ENCODE measurements around the gene TRPM8.

- TF ChIP-seq, protein P1, sequence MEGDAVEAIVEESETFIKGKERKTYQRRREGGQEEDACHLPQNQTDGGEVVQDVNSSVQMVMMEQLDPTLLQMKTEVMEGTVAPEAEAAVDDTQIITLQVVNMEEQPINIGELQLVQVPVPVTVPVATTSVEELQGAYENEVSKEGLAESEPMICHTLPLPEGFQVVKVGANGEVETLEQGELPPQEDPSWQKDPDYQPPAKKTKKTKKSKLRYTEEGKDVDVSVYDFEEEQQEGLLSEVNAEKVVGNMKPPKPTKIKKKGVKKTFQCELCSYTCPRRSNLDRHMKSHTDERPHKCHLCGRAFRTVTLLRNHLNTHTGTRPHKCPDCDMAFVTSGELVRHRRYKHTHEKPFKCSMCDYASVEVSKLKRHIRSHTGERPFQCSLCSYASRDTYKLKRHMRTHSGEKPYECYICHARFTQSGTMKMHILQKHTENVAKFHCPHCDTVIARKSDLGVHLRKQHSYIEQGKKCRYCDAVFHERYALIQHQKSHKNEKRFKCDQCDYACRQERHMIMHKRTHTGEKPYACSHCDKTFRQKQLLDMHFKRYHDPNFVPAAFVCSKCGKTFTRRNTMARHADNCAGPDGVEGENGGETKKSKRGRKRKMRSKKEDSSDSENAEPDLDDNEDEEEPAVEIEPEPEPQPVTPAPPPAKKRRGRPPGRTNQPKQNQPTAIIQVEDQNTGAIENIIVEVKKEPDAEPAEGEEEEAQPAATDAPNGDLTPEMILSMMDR (IDR thresholded peaks at IDR 0.05): no peak
- TF ChIP-seq POLR2A (IDR thresholded peaks at IDR 0.05): no peak
Observed at GRCh38 chr2:233979748-233980147, 62.6 kb downstream of the TRPM8 start.

Measured in prostate gland (tissue), 2 donors.